HEK293T (cell line): ENCODE measurements around the gene HOXD3.

Experiments used
- ELF4 ChIP-seq: fragments of 450-650 bp; IDR thresholded peaks from 2 replicates; pipeline ENCODE4 v1.6.1; 2017; ENCODE audit warnings: antibody characterized with exemption
- FOXA1 ChIP-seq: fragments of 450-650 bp; IDR thresholded peaks from 2 replicates; pipeline ENCODE4 v1.6.1; 2016; ENCODE audit warnings: mild to moderate bottlenecking
- FOXM1 ChIP-seq: fragments of 450-650 bp; IDR thresholded peaks from 2 replicates; pipeline ENCODE4 v1.6.1; 2017; ENCODE audit warnings: mild to moderate bottlenecking, borderline replicate concordance
- HDGF ChIP-seq: fragments of 450-650 bp; IDR thresholded peaks from 2 replicates; pipeline ENCODE4 v1.6.1; 2017; ENCODE audit warnings: antibody characterized with exemption, borderline replicate concordance
- LEF1 ChIP-seq: fragments of 450-650 bp; IDR thresholded peaks from 2 replicates; pipeline ENCODE4 v1.6.1; 2017; ENCODE audit warnings: mild to moderate bottlenecking, borderline replicate concordance
- SUZ12 ChIP-seq: fragments of 450-650 bp; IDR thresholded peaks from 2 replicates; pipeline ENCODE4 v1.6.1; 2016; ENCODE audit warnings: mild to moderate bottlenecking

DNA sequence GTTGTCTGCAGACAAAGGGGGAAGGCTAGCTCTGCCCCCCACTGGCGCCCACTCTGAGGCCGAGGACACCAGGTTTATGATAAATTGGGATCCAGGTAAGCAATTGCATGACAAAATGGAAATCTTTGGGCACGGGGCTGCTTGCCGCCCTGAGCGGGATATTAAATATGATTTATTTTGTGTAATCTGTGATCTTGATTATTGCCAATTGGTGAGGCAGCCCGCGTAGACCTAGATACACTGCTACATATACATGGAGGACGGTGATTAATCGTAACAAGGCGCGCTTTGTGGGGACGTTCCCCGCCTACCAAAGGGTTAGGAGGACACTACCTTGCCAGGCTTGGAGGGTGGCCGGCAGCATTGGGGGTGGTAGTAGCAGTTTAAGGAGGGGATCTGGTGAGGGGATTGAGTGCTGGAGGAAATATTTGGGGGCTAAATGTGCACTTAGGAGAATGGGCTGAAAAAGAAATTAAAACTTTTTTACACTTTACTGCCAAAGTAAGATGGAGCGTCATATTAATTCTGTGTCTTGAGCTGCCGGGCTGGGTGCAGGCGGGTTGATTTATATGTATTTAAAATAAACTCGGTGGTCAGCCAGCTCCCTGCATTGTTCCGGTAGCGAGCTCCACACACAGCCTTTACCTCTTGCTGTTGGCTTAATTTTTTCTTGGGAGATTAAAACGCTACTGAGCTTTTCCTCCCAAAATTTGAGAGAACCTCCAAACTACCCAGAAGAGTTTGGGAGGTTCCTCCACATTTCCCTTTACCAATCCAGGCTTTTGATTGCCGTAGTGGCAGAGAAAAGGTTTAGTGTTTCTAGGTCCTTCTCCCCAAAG is 4.1 kb downstream of the HOXD3 start:
- TF ChIP-seq HDGF (no peak), ELF4 (no peak), FOXA1 (no peak), LEF1 (no peak), SUZ12 (no peak), FOXM1 (no peak)
